Measurements from ENCODE around the gene RANBP1. TPM values are rescaled to one million over a fixed set of nuclear protein-coding genes. Genes with fewer than 3 reads are reported as not detected.

Gene RANBP1
- total and polyA plus RNA-seq, 2 of the 8 experiments (the other 6 are each of a cell fraction or from before 2014, with no cell fraction given) = 343 to 484 TPM

- no peak for TF ChIP-seq EZH2 (IDR thresholded peaks at IDR 0.05; ENCODE audit: low read depth, low read length, severe bottlenecking)
- TF ChIP-seq CTBP2 (IDR thresholded peaks at IDR 0.05; ENCODE audit: borderline replicate concordance, insufficient read depth, insufficient read length, low read length) = no peak
- TF ChIP-seq SP1 (IDR thresholded peaks at IDR 0.05; ENCODE audit: low read depth, low read length) = no peak
- no peak for TF ChIP-seq SRF (IDR thresholded peaks at IDR 0.05; ENCODE audit: low read depth, low read length)
These were observed 50.0 kb downstream of the RANBP1 start (continued) for GRCh38 chr22:20165913-20166312.

Data from H1 (cell line).